GM12878 (cell line): ENCODE results near the gene DPM3. TPM values are rescaled to one million over a fixed set of nuclear protein-coding genes. Genes with fewer than 3 reads are reported as not detected.

Source experiments
- CEBPZ ChIP-seq: fragments of 150-350 bp; IDR thresholded peaks from 2 replicates; pipeline ENCODE4 v1.6.1; 2016; ENCODE audit warnings: low read depth, low read length
- IRF4 ChIP-seq: IDR thresholded peaks from 2 replicates; pipeline ENCODE4 v1.6.1; 2011; ENCODE audit warnings: low read depth, low read length
- MEF2B ChIP-seq: fragments of 450-650 bp; IDR thresholded peaks from 2 replicates; pipeline ENCODE4 v1.6.1; 2018; ENCODE audit warnings: mild to moderate bottlenecking, moderate library complexity; ENCODE audit not compliant: partially characterized antibody, poor library complexity, severe bottlenecking
- MXI1 ChIP-seq: fragments of 150-350 bp; IDR thresholded peaks from 2 replicates; pipeline ENCODE4 v1.6.1; 2011; ENCODE audit warnings: low read depth, mild to moderate bottlenecking, inconsistent platforms, low read length, improper control_type of control experiment
- NR2C1 ChIP-seq: fragments of 450-650 bp; IDR thresholded peaks from 2 replicates; pipeline ENCODE4 v1.6.1; 2017; ENCODE audit warnings: antibody characterized with exemption, mild to moderate bottlenecking, moderate library complexity
- POLR2AphosphoS2 ChIP-seq: IDR thresholded peaks from 2 replicates; pipeline ENCODE4 v1.6.1; 2011; ENCODE audit warnings: low read depth, mild to moderate bottlenecking, low read length, improper control_type of control experiment, moderate library complexity
- RAD21 ChIP-seq: IDR thresholded peaks from 2 replicates; pipeline ENCODE4 v1.6.1; 2011; ENCODE audit warnings: mild to moderate bottlenecking, low read depth, low read length, moderate library complexity; ENCODE audit not compliant: insufficient read depth
- RB1 ChIP-seq: fragments of 450-650 bp; formaldehyde crosslinking; IDR thresholded peaks from 2 replicates; pipeline ENCODE4 v1.6.1; 2017; ENCODE audit warnings: mild to moderate bottlenecking, borderline replicate concordance
- RCOR1 ChIP-seq: conservative IDR thresholded peaks from 2 replicates; pipeline ENCODE4 v1.6.1; 2012; ENCODE audit warnings: low read depth, low read length, improper control_type of control experiment
- SMAD1 ChIP-seq: fragments of 450-650 bp; IDR thresholded peaks from 2 replicates; pipeline ENCODE4 v1.6.1; 2018; ENCODE audit warnings: mild to moderate bottlenecking, low read depth; ENCODE audit not compliant: partially characterized antibody
- SMC3 ChIP-seq: IDR thresholded peaks from 2 replicates; pipeline ENCODE4 v1.6.1; 2011; ENCODE audit warnings: low read length, improper control_type of control experiment, borderline replicate concordance
- TAF1 ChIP-seq: IDR thresholded peaks from 2 replicates; pipeline ENCODE4 v1.6.1; 2011; ENCODE audit warnings: mild to moderate bottlenecking, low read depth, low read length, borderline replicate concordance
- TCF7 ChIP-seq: IDR thresholded peaks from 2 replicates; pipeline ENCODE4 v1.6.1; 2014; ENCODE audit warnings: antibody characterized with exemption, borderline replicate concordance
- ZNF207 ChIP-seq: fragments of 450-650 bp; IDR thresholded peaks from 2 replicates; pipeline ENCODE4 v1.6.1; 2014; ENCODE audit warnings: antibody characterized with exemption, mild to moderate bottlenecking, borderline replicate concordance
- polyA plus RNA-seq, 11 experiments: library from polyadenylated mRNA; depleted of rRNA in 4 of 11; unstranded in 6 of 11; stranded (reverse) in 5 of 11; fragments of >200 nt; fragmentation: Nextera tagmentation in 4 of 11; fragmentation: Illumina TruSeq in 1 of 11; extraction: Ambion mirVana in 4 of 11; extraction: Trizol in 1 of 11; gene quantifications; 1 replicate in 1 of 11; 2 replicates in 10 of 11; pipeline versions ENCODE4 v1.2.1 to v1.2.3, GENCODE V29; 2011 to 2016; ENCODE audit warnings: inconsistent platforms in 2 of 11, missing spikeins in 2 of 11, low read depth in 1 of 11
- total RNA-seq, 4 experiments: library from RNA; depleted of rRNA in 3 of 4; stranded (reverse); fragments of >200 nt in 3 of 4; fragmentation: Illumina TruSeq in 1 of 4; extraction: Trizol in 1 of 4; gene quantifications; 2 replicates each; pipeline versions ENCODE4 v1.2.1 to v1.2.3, GENCODE V29; 2013 to 2021

Gene DPM3
- total and polyA plus RNA-seq, 10 of the 15 experiments (the other 5 are each of a cell fraction or from before 2014, with no cell fraction given) = 5.9 to 78.7 (median 25.7) TPM

DNA sequence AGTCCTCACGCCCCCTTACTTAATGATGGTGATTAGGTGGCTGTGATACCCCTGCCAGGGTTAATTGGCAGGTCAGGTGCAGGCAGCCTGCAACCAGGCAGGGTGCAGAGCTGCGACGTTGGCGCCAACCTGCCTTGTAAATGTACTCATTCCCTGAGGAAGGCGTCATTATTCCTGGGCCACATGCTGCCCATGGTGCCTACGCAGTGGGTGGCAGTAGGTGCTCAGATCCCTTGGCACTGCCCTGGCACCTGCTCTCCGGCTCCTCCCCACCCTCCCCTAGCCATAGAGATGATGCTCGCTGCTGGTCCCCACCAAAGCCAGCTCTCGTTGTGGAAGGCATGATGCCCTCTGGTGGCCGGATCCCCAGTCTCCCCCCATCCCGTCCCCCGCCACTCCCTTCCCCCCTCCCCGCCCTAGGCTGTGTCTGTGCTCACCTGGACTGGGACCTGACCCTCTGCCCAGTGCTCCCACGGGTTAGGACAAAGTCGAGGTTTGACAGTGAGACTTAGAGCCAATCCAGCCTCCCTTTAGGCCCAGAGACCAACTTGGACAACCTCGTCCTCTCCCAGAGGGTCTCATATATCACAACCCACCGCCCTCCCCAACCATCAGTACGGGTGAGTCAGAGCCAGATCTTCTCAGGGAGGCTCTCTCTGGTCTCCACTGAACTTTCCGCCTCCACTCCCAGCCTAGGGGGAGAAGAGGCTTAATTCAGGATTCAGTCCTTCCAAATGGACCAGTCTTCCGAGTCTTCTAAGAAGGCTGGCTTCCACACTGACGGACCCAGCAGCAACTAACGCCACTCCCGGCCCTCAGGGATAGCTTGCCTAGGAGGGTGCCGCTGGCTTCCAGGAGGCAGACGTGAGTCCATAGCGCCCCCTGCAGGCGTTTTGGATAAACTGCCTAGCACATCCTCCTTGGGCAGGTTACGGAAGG lies 27.1 kb upstream of the DPM3 start (continued):
- TF ChIP-seq POLR2AphosphoS2 = no peak
- TF ChIP-seq SMC3 = peak; percentile 77
- TF ChIP-seq RB1 = peak; percentile 67; the same call in 1 of the 2 replicates
- no peak for TF ChIP-seq SMAD1
- TF ChIP-seq MXI1 = 0 out of 2 replicates have a peak, but pooled peaks have one; percentile 23
- TF ChIP-seq ZNF207 = peak; percentile 62; the same call in 1 of the 2 replicates
- no peak for TF ChIP-seq NR2C1
- TF ChIP-seq IRF4 = 0 out of 2 replicates have a peak, but pooled peaks have one; percentile 29
- no peak for TF ChIP-seq MEF2B
- TF ChIP-seq RCOR1 = no peak
- no peak for TF ChIP-seq TAF1
- TF ChIP-seq CEBPZ = no peak
- TF ChIP-seq TCF7 = no peak
- peak; percentile 96 for TF ChIP-seq RAD21
